ENCODE results near the gene MYNN.

Gene MYNN

GRCh38 chr3:169835533-169835932 is 62.3 kb downstream of the MYNN start:
- no peak for DNase-seq (ENCODE audit: low read depth)

- no peak for DNase-seq (ENCODE audit: low read depth)
These were observed 63.1 kb downstream of the MYNN start for GRCh38 chr3:169836078-169836941.

GRCh38 chr3:169836942-169837275 is 63.7 kb downstream of the MYNN start:
- DNase-seq (ENCODE audit: low read depth): no peak

- no peak for DNase-seq (ENCODE audit: low read depth)
These were observed 65.4 kb downstream of the MYNN start for GRCh38 chr3:169838511-169839030.
